Neural crest cell (in vitro differentiated cells): ENCODE results near the gene NDUFS2. TPM values are rescaled to one million over a fixed set of nuclear protein-coding genes. Genes with fewer than 3 reads are reported as not detected.

Experiments used
- DNase-seq: peaks from one replicate; pipeline ENCODE4 v3.0.0; 2021; ENCODE audit warnings: low read depth, mixed read lengths, low spot score
- H3K27ac Mint-ChIP-seq: one replicate; pipeline ENCODE4 v1.8.0; 2021; ENCODE audit warnings: mild to moderate bottlenecking, mixed read lengths; ENCODE audit not compliant: unreplicated experiment
- H3K27me3 Mint-ChIP-seq: 2 replicates; pipeline ENCODE4 v1.8.0; 2021; ENCODE audit warnings: low read depth, mild to moderate bottlenecking, mixed read lengths
- H3K36me3 Mint-ChIP-seq: 2 replicates; pipeline ENCODE4 v1.8.0; 2021; ENCODE audit warnings: low read depth, mild to moderate bottlenecking, mixed read lengths
- H3K4me1 Mint-ChIP-seq: 2 replicates; pipeline ENCODE4 v1.8.0; 2021; ENCODE audit warnings: mixed read lengths
- H3K4me3 Mint-ChIP-seq: one replicate; pipeline ENCODE4 v1.8.0; 2021; ENCODE audit warnings: mild to moderate bottlenecking, mixed read lengths
- H3K9me3 Mint-ChIP-seq: 2 replicates; pipeline ENCODE4 v1.8.0; 2021; ENCODE audit warnings: mixed read lengths
- CTCF ChIP-seq: fragments of 200-600 bp; sonication (generic); conservative IDR thresholded peaks from 2 replicates; pipeline ENCODE4 v1.5.0; 2021; ENCODE audit warnings: antibody characterized with exemption, mild to moderate bottlenecking
- microRNA-seq: library from miRNA; unstranded; fragments of <30 nt; microRNA quantifications from one replicate; pipeline ENCODE4, GENCODE V29; 2020
- total RNA-seq: library from RNA; stranded (reverse); gene quantifications from 2 replicates; pipeline ENCODE4 v1.2.1, GENCODE V29; 2021

NDUFS2 gene
- total RNA-seq, 1 donor from 2014 or later = 106 TPM

- peaks cover 17% of the 10 kb centered on the region for H3K4me1 Mint-ChIP-seq
- H3K27me3 Mint-ChIP-seq = peaks cover 60% of the 10 kb centered on the region
Observed at GRCh38 chr1:161260376-161261260, 58.5 kb downstream of the NDUFS2 start.

GRCh38 chr1:161261261-161262235, 59.4 kb downstream of the NDUFS2 start:
- Mint-ChIP-seq H3K4me3 (no peak overlapping the region), H3K27ac (no peak overlapping the region), H3K4me1 (peaks cover 17% of the 10 kb centered on the region), H3K27me3 (peaks cover 64% of the 10 kb centered on the region), H3K36me3 (peaks cover 6% of the 10 kb centered on the region), H3K9me3 (peaks cover 7% of the 10 kb centered on the region)
- no peak for DNase-seq
- TF ChIP-seq CTCF = no peak

More at GRCh38 chr1:161260376-161261260, 58.5 kb downstream of the NDUFS2 start:
- Mint-ChIP-seq H3K27ac (no peak overlapping the region), H3K9me3 (peaks cover 10% of the 10 kb centered on the region), H3K4me3 (peak overlapping the region; percentile 58), H3K36me3 (peaks cover 6% of the 10 kb centered on the region)
- no peak for DNase-seq
- TF ChIP-seq CTCF = no peak

Small RNA genes within 50 kb of the gene (microRNA-seq; reads per million reads assigned to microRNA genes)
- gene MIR5187 = not detected

Other genes starting within 250 kb of the NDUFS2 start
- 0.35 TPM in 1 of 2 replicates, not detected in the other for gene ITLN2, start 247.6 kb upstream of the NDUFS2 start, total RNA-seq
- gene F11R, start 181.2 kb upstream of the NDUFS2 start, total RNA-seq = 3.5 and 6.4 TPM in 2 replicates
- 6.7 and 7.2 TPM in 2 replicates for gene TSTD1, start 163.4 kb upstream of the NDUFS2 start, total RNA-seq
- gene USF1, start 156.4 kb upstream of the NDUFS2 start, total RNA-seq = 87.7 and 89.5 TPM in 2 replicates
- not detected in 2 replicates for gene ARHGAP30, start 132.5 kb upstream of the NDUFS2 start, total RNA-seq
- gene NECTIN4, start 112.8 kb upstream of the NDUFS2 start, total RNA-seq = not detected in 2 replicates
- 8.0 and 9.1 TPM in 2 replicates for gene KLHDC9, start 104.0 kb upstream of the NDUFS2 start, total RNA-seq
- 90.0 and 99.5 TPM in 2 replicates for gene PFDN2, start 84.3 kb upstream of the NDUFS2 start, total RNA-seq
- gene NIT1, start 84.3 kb upstream of the NDUFS2 start, total RNA-seq = 48.6 and 53.9 TPM in 2 replicates
- 35.1 and 36.2 TPM in 2 replicates for gene DEDD, start 69.7 kb upstream of the NDUFS2 start, total RNA-seq
- 77.2 and 80.9 TPM in 2 replicates for gene UFC1, start 48.4 kb upstream of the NDUFS2 start, total RNA-seq
- 41.6 and 45.2 TPM in 2 replicates for gene USP21, start 42.9 kb upstream of the NDUFS2 start, total RNA-seq
- 48.3 and 48.6 TPM in 2 replicates for gene PPOX, start 35.9 kb upstream of the NDUFS2 start, total RNA-seq
- gene B4GALT3, start 24.9 kb upstream of the NDUFS2 start, total RNA-seq = 50.6 and 53.2 TPM in 2 replicates
- 4.6 and 4.8 TPM in 2 replicates for gene ADAMTS4, start 3.3 kb upstream of the NDUFS2 start, total RNA-seq
- 0.93 and 1.6 TPM in 2 replicates for gene FCER1G, start 12.9 kb downstream of the NDUFS2 start, total RNA-seq
- gene APOA2, start 21.3 kb downstream of the NDUFS2 start, total RNA-seq = not detected in 2 replicates
- gene TOMM40L, start 23.7 kb downstream of the NDUFS2 start, total RNA-seq = 17.2 and 17.9 TPM in 2 replicates
- gene NR1I3, start 35.8 kb downstream of the NDUFS2 start, total RNA-seq = not detected in 2 replicates
- gene PCP4L1, start 56.4 kb downstream of the NDUFS2 start, total RNA-seq = 0.16 and 0.20 TPM in 2 replicates
- 50.2 and 51.3 TPM in 2 replicates for gene MPZ, start 107.6 kb downstream of the NDUFS2 start, total RNA-seq
- 193 and 200 TPM in 2 replicates for gene SDHC, start 112.0 kb downstream of the NDUFS2 start, total RNA-seq
- not detected in 2 replicates for gene CFAP126, start 165.5 kb downstream of the NDUFS2 start, total RNA-seq